Sigmoid colon (tissue), 7 donors: ENCODE data around the gene ZNF511. TPM values are rescaled to one million over a fixed set of nuclear protein-coding genes. Genes with fewer than 3 reads are reported as not detected.

Source experiments
- DNase-seq: peaks from one replicate; pipeline ENCODE4 v3.0.0-alpha.2; 2019
- H3K27ac ChIP-seq, 4 donors: fragments of 200-600 bp; sonication (generic); one replicate each; pipeline ENCODE4 v1.5.1; 2016 to 2019; ENCODE audit warnings: mild to moderate bottlenecking in 1 of 4
- H3K27me3 ChIP-seq, 3 donors: fragments of 200-600 bp; sonication (generic); one replicate each; pipeline ENCODE4 v1.5.1; 2019; ENCODE audit warnings: mild to moderate bottlenecking in 1 of 3
- H3K36me3 ChIP-seq, 4 donors: fragments of 200-600 bp; sonication (generic); one replicate each; pipeline ENCODE4 v1.5.1; 2016 to 2019
- H3K4me1 ChIP-seq, 4 donors: fragments of 200-600 bp; sonication (generic); one replicate each; pipeline ENCODE4 v1.5.1; 2017 to 2019
- H3K4me3 ChIP-seq, 4 donors: fragments of 200-600 bp; sonication (generic); one replicate each; pipeline ENCODE4 v1.5.1; 2017 to 2019; ENCODE audit warnings: mild to moderate bottlenecking in 2 of 4, moderate library complexity in 1 of 4
- H3K9me3 ChIP-seq, 4 donors: fragments of 200-600 bp in 3 of 4; sonication (generic) in 3 of 4; one replicate each; pipeline versions ENCODE4 v1.5.1 to v1.6.1; 2013 to 2019
- CTCF ChIP-seq, 4 experiments: fragments of 450-650 bp in 3 of 4; fragments of 200-600 bp in 1 of 4; IDR thresholded peaks; one replicate each; pipeline ENCODE4 v1.5.1; 2016 to 2019; ENCODE audit warnings: antibody characterized with exemption in 4 of 4, mild to moderate bottlenecking in 3 of 4, moderate library complexity in 2 of 4
- EP300 ChIP-seq, 4 donors: sonication (generic); formaldehyde crosslinking; IDR thresholded peaks; one replicate each; pipeline ENCODE4 v1.6.1; 2017; ENCODE audit warnings: antibody characterized with exemption in 4 of 4
- POLR2A ChIP-seq, 2 donors: fragments of 450-650 bp; IDR thresholded peaks; one replicate each; pipeline ENCODE4 v1.6.1; 2016; ENCODE audit warnings: antibody characterized with exemption in 2 of 2, mild to moderate bottlenecking in 2 of 2, moderate library complexity in 2 of 2
- POLR2AphosphoS5 ChIP-seq, 4 donors: sonication (generic); formaldehyde crosslinking; IDR thresholded peaks; one replicate each; pipeline ENCODE4 v1.6.1; 2017; ENCODE audit warnings: antibody characterized with exemption in 4 of 4
- WGBS, 2 donors: extraction: QIAGEN DNeasy Blood & Tissue Kit; methylation state at CpG; one replicate each; pipeline ENCODE4 v1.1.7; 2013; 5-methylcytosine and 5-hydroxymethylcytosine counted together
- intact Hi-C: fragments of 100-400 bp; cut with DNase I; formaldehyde crosslinking; loops from one replicate; pipeline ENCODE4 v1.15.1; 2023
- polyA plus RNA-seq, 3 donors: library from polyadenylated mRNA; stranded (reverse); fragments of 200-250 nt; gene quantifications; one replicate each; pipeline ENCODE4 v1.2.3, GENCODE V29; 2013
- total RNA-seq, 4 donors: library from RNA; depleted of rRNA; stranded (reverse); fragments of >200 nt; gene quantifications; one replicate each; pipeline ENCODE4 v1.1.0, GENCODE V29; 2016
- donor health status: healthy with polysubstance abuse.
- donor health status: Bipolar disorder and iron deficiency.
- donor health status: healthy.

The ZNF511 gene
- total and polyA plus RNA-seq, 7 donors, result 34.7 to 55.6 (median 47.4) TPM

- DNase-seq, result no peak
- WGBS, 2 donors, result 93% methylated on average over 19 of the region's 19 CpGs
- no peaks in the 10 kb centered on the region for H3K36me3 ChIP-seq
- no peaks in the 10 kb centered on the region for H3K9me3 ChIP-seq
- intact Hi-C loops, result no loop called here
- no peak overlapping the region for H3K27ac ChIP-seq
- H3K4me3 ChIP-seq, result no peak overlapping the region
- H3K4me1 ChIP-seq, result no peaks in the 10 kb centered on the region
- TF ChIP-seq POLR2A (IDR thresholded peaks at IDR 0.05) (no peak), CTCF (IDR thresholded peaks at IDR 0.05) (no peak), POLR2AphosphoS5 (IDR thresholded peaks at IDR 0.05) (no peak), EP300 (IDR thresholded peaks at IDR 0.05) (no peak)
- peaks cover 0 to 10% (median 4%) of the 10 kb centered on the region in 3 donors for H3K27me3 ChIP-seq
Observed at GRCh38 chr10:133270773-133271297, 37.9 kb upstream of the ZNF511 start.

GRCh38 chr10:133271521-133272300 lies 37.0 kb upstream of the ZNF511 start:
- TF ChIP-seq POLR2A (IDR thresholded peaks at IDR 0.05) (no peak), CTCF (IDR thresholded peaks at IDR 0.05) (no peak), EP300 (IDR thresholded peaks at IDR 0.05) (no peak), POLR2AphosphoS5 (IDR thresholded peaks at IDR 0.05) (no peak)
- H3K27me3 ChIP-seq, result peaks cover 7 to 19% (median 10%) of the 10 kb centered on the region in 3 donors
- no peak overlapping the region for H3K4me3 ChIP-seq
- 81 to 88% methylated on average over 35 of the region's 35 CpGs for WGBS, 2 donors
- intact Hi-C loops, result no loop called here
- H3K4me1 ChIP-seq, result peaks cover 0 to 8% (median 5%) of the 10 kb centered on the region in 4 donors
- no peak for DNase-seq
- no peaks in the 10 kb centered on the region for H3K9me3 ChIP-seq
- H3K27ac ChIP-seq, result no peak overlapping the region
- no peaks in the 10 kb centered on the region for H3K36me3 ChIP-seq

GRCh38 chr10:133272301-133272963 lies 36.3 kb upstream of the ZNF511 start:
- Histone ChIP-seq H3K27ac (no peak overlapping the region), H3K36me3 (no peaks in the 10 kb centered on the region), H3K9me3 (no peaks in the 10 kb centered on the region), H3K4me1 (peaks cover 0 to 15% (median 10%) of the 10 kb centered on the region in 4 donors), H3K4me3 (no peak overlapping the region), H3K27me3 (peaks cover 15 to 26% (median 17%) of the 10 kb centered on the region in 3 donors)
- WGBS, 2 donors, result 82 to 89% methylated on average over 29 of the region's 29 CpGs
- TF ChIP-seq POLR2AphosphoS5 (IDR thresholded peaks at IDR 0.05), result no peak
- no peak for TF ChIP-seq POLR2A (IDR thresholded peaks at IDR 0.05)
- TF ChIP-seq CTCF (IDR thresholded peaks at IDR 0.05), result no peak
- no peak for TF ChIP-seq EP300 (IDR thresholded peaks at IDR 0.05)
- DNase-seq, result no peak
- intact Hi-C loops, result no loop called here

- TF ChIP-seq POLR2AphosphoS5 (IDR thresholded peaks at IDR 0.05) (no peak), CTCF (IDR thresholded peaks at IDR 0.05) (no peak), EP300 (IDR thresholded peaks at IDR 0.05) (no peak), POLR2A (IDR thresholded peaks at IDR 0.05) (no peak)
- H3K9me3 ChIP-seq, result no peaks in the 10 kb centered on the region
Observed at GRCh38 chr10:133272964-133273420, 35.7 kb upstream of the ZNF511 start.

More at GRCh38 chr10:133272964-133273420, 35.7 kb upstream of the ZNF511 start:
- Histone ChIP-seq H3K4me3 (no peak overlapping the region), H3K4me1 (peaks cover 0 to 15% (median 10%) of the 10 kb centered on the region in 4 donors), H3K27me3 (peaks cover 17 to 29% (median 17%) of the 10 kb centered on the region in 3 donors), H3K27ac (no peak overlapping the region), H3K36me3 (no peaks in the 10 kb centered on the region)
- no peak for DNase-seq
- intact Hi-C loops, result no loop called here
- 90 to 94% methylated on average over 25 of the region's 25 CpGs for WGBS, 2 donors
